A673 (cell line): ENCODE measurements around the gene SDK1.

ENCODE experiments used
- CTCF ChIP-seq: fragments of 300-800, 200-600 bp; sonication (generic); conservative IDR thresholded peaks from 2 replicates; pipeline ENCODE4 v1.5.1; 2017; ENCODE audit warnings: low read depth, mild to moderate bottlenecking, antibody characterized with exemption, low read length, moderate library complexity, mixed read lengths
- EZH2 ChIP-seq: fragments of 200-600 bp; sonication (generic); IDR thresholded peaks from 2 replicates; pipeline ENCODE4 v1.6.1; 2017; ENCODE audit warnings: borderline replicate concordance, low read depth, mild to moderate bottlenecking, mixed read lengths, antibody characterized with exemption, low read length; ENCODE audit not compliant: poor library complexity, severe bottlenecking

- TF ChIP-seq CTCF (no peak), EZH2 (no peak)
Observed at GRCh38 chr7:3911685-3912084, 610.6 kb downstream of the SDK1 start.
